Embryonic facial prominence (tissue), 1 donor: Measurements from ENCODE around the gene IFI27L2.

Experiments used
- DNase-seq: peaks from one replicate; pipeline ENCODE4 v3.0.0-alpha.2; 2016; ENCODE audit errors: extremely low spot score

Gene IFI27L2

GRCh38 chr14:94101748-94102147, 27.7 kb downstream of the IFI27L2 start:
- no peak for DNase-seq

DNA sequence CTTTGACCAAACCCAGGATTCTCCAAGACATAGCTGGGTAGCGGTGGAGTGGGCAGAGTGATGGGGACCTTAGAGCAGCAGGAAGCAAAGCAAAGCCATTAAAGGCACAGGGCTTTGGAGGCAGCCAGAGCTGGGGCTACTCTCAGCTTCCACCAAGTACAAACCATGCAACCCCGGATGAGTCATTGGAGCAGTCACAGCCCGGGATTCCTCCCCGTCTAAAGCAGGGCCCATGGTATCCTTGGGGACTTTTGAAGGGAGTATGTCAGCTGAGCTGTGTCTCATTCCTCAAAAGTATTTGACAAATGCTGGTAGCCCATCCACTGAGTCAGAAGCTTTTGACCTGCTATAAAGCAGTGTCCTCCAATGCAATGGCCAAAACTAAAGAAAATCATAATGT, 28.6 kb downstream of the IFI27L2 start:
- DNase-seq: no peak

GRCh38 chr14:94099006-94099405, 30.4 kb downstream of the IFI27L2 start:
- DNase-seq: no peak

DNA sequence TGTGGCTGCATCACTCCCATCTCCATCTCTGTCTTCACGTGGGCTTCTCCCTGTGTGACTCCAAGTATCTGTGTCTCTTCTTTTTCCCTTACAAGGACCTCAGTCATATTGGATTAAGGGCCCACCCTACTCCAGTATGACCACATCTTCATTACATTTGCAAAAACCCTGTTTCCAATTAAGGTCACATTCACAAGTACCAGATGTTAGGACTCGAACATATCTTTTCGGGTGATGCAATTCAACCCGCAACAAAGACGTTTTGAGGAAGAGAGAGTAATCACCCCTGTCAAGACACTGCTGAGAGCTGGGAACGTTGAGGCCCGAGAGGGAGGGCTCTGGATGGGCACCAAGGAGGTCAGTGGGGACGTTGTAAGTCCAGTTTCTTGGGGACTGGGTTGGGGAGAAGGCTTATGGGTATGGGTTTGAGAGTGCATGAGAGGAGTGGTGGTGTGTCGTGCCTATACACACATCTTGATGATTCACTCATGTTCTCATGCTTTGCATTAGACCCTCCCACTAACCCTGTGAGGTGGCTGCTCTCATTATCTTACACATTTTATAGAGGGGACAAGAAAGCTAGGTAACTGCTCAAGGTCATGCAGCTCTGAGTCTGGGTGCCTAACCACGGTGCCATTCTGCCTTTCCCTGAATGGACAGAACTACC, 30.9 kb downstream of the IFI27L2 start:
- no peak for DNase-seq

DNA sequence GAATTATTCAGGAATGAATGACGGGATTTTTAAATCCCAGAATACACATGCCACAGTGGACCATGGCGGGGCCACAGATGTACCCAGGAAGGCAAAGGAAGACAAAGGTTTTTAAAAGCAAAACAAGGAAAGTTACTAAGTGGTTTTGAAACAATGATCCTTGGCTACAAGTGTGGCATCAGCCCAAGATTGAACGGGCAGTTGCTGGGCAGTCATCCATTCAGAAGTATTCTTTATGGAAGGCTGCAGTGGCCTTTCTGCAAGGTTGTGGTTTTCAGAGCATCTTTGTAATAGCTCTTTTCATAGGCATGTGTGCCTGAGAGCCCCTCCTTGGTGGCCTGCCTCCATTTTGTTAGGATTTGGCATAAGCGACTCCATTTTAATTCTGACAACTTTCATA, 32.3 kb downstream of the IFI27L2 start:
- no peak for DNase-seq

- no peak for DNase-seq
Measured at GRCh38 chr14:94093418-94093817, 36.0 kb downstream of the IFI27L2 start.

- DNase-seq: no peak
Measured at GRCh38 chr14:94089479-94089878, 39.9 kb downstream of the IFI27L2 start.

GRCh38 chr14:94088516-94088915, 40.9 kb downstream of the IFI27L2 start:
- no peak for DNase-seq

DNA sequence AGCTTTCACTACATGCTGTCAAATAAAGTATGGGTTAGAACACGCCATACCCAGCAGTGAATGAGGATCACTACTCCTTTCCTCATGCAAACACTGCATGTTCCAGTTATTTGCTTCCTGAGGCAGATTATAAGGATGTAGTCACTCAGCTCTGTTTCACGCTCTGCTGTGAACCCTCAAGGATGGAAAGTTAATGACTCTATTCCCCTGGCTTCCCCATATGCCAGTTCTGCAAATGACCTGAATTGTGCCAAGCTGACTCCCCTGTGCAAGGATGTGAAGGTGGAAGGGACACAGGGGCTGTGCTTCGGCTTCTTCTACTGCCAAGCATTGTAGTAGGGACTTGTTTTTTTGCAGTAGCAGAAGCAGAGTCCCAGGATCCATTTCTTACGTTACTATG, 41.5 kb downstream of the IFI27L2 start:
- no peak for DNase-seq

DNA sequence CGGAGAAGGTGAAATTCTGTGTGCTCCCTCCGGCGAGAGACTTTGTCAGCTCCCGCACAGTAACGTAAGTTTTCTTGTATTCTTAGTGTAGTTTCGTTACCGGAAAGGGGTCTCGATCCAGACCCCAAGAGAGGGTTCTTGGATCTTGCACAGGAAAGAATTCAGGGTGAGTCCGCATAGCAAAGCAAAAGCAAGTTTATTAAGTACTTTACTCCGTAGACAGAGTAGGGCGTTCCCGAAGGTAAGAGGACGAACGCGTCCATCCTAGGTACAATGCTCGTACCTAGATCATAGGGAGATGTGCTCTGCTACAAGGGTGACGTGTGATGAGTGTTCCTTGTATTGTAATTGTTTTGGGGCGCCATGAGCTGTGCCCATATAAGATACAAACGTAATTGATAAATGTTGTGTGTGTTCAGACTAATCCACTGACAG, 48.0 kb downstream of the IFI27L2 start:
- DNase-seq: no peak

GRCh38 chr14:94080621-94081385, 48.6 kb downstream of the IFI27L2 start, which contains the start of the genes DDX24 and IFI27L1:
Gene DDX24, minus strand, starts transcription at chr14:94081202. Its CDS starts 1,460 bp downstream, at chr14:94079742.
Gene IFI27L1, plus strand, starts transcription at chr14:94081310. Its CDS starts 15,628 bp downstream, at chr14:94096938.
- peak; percentile 92 for DNase-seq

- no peak for DNase-seq
Measured at GRCh38 chr14:94079891-94080620, 49.3 kb downstream of the IFI27L2 start.

- DNase-seq: no peak
Measured at GRCh38 chr14:94077823-94078222, 51.6 kb downstream of the IFI27L2 start.
